Fibroblast of lung (primary cell): ENCODE measurements around the gene ZBTB7C. TPM values are rescaled to one million over a fixed set of nuclear protein-coding genes. Genes with fewer than 3 reads are reported as not detected.

ENCODE experiments used
- DNase-seq, 2 donors: peaks; one replicate each; pipeline versions ENCODE4 v3.0.0 to v3.0.0-alpha.2; 2010; ENCODE audit warnings: low read depth in 2 of 2
- H2AFZ ChIP-seq: 2 replicates; pipeline ENCODE4 v1.5.1; 2012; ENCODE audit warnings: low read length, control low read depth, inconsistent platforms
- H3K27ac ChIP-seq: 2 replicates; pipeline ENCODE4 v1.5.1; 2011; ENCODE audit warnings: low read length, control low read depth; ENCODE audit not compliant: insufficient read depth
- H3K27me3 ChIP-seq: 2 replicates; pipeline ENCODE4 v1.5.1; 2011; ENCODE audit warnings: mild to moderate bottlenecking, low read length; ENCODE audit not compliant: control insufficient read depth, insufficient read depth
- H3K36me3 ChIP-seq: 2 replicates; pipeline ENCODE4 v1.5.1; 2011; ENCODE audit warnings: low read length; ENCODE audit not compliant: control insufficient read depth, insufficient read depth
- H3K4me1 ChIP-seq: 2 replicates; pipeline ENCODE4 v1.5.1; 2011; ENCODE audit warnings: low read length; ENCODE audit not compliant: control insufficient read depth, insufficient read depth; ENCODE audit errors: extremely low read depth
- H3K4me2 ChIP-seq: 2 replicates; pipeline ENCODE4 v1.5.1; 2011; ENCODE audit warnings: low read length, control low read depth; ENCODE audit not compliant: insufficient read depth; ENCODE audit errors: extremely low read depth
- H3K4me3 ChIP-seq, 4 experiments: fragments of 200-600 bp in 1 of 4; sonication (generic) in 1 of 4; replicated peaks in 1 of 4; 2 replicates each; pipeline ENCODE4 v1.5.1; 2011 to 2016; ENCODE audit warnings: low read length in 4 of 4, low read depth in 3 of 4, mild to moderate bottlenecking in 3 of 4, control low read depth in 2 of 4, inconsistent platforms in 1 of 4, mixed read lengths in 1 of 4; ENCODE audit not compliant: insufficient read depth in 1 of 4; ENCODE audit errors: control extremely low read depth in 1 of 4
- H3K79me2 ChIP-seq: 2 replicates; pipeline ENCODE4 v1.5.1; 2012; ENCODE audit warnings: mild to moderate bottlenecking, low read length, inconsistent platforms; ENCODE audit not compliant: control insufficient read depth, insufficient read depth
- H3K9ac ChIP-seq: 2 replicates; pipeline ENCODE4 v1.5.1; 2011; ENCODE audit warnings: mild to moderate bottlenecking, low read length, control low read depth; ENCODE audit not compliant: insufficient read depth
- H3K9me3 ChIP-seq: 2 replicates; pipeline ENCODE4 v1.5.1; 2012; ENCODE audit warnings: low read depth, low read length; ENCODE audit not compliant: control insufficient read depth, insufficient read depth
- H4K20me1 ChIP-seq: 2 replicates; pipeline ENCODE4 v1.5.1; 2011; ENCODE audit warnings: low read length; ENCODE audit not compliant: control insufficient read depth, insufficient read depth; ENCODE audit errors: extremely low read depth
- EZH2 ChIP-seq: IDR thresholded peaks from 2 replicates; pipeline ENCODE4 v1.5.1; 2012; ENCODE audit warnings: low read length, control low read depth, mild to moderate bottlenecking; ENCODE audit errors: missing control alignments
- polyA plus RNA-seq, 2 donors: library from polyadenylated mRNA; depleted of rRNA in 1 of 2; stranded (reverse) in 1 of 2; unstranded in 1 of 2; fragments of >200 nt; gene quantifications; 2 replicates each; pipeline ENCODE4 v1.2.1, GENCODE V29; 2011 to 2012; ENCODE audit warnings: missing spikeins in 1 of 2
- total RNA-seq: library from RNA; depleted of rRNA; stranded (reverse); fragments of >200 nt; gene quantifications from 2 replicates; pipeline ENCODE4 v1.2.1, GENCODE V29; 2014
- TF ChIP-seq, protein P1 (sequence below), 2 donors: IDR thresholded peaks in 1 of 2; conservative IDR thresholded peaks in 1 of 2; 1 replicate in 1 of 2; 2 replicates in 1 of 2; pipeline ENCODE4 v1.5.1; 2011 to 2012; ENCODE audit warnings: low read length in 2 of 2, control low read depth in 1 of 2, inconsistent platforms in 1 of 2, low read depth in 1 of 2, mild to moderate bottlenecking in 1 of 2

The ZBTB7C gene
- total and polyA plus RNA-seq, 2 donors (not counting 1 experiment from before 2014, with no cell fraction given), result 0.19 to 0.33 TPM

DNA sequence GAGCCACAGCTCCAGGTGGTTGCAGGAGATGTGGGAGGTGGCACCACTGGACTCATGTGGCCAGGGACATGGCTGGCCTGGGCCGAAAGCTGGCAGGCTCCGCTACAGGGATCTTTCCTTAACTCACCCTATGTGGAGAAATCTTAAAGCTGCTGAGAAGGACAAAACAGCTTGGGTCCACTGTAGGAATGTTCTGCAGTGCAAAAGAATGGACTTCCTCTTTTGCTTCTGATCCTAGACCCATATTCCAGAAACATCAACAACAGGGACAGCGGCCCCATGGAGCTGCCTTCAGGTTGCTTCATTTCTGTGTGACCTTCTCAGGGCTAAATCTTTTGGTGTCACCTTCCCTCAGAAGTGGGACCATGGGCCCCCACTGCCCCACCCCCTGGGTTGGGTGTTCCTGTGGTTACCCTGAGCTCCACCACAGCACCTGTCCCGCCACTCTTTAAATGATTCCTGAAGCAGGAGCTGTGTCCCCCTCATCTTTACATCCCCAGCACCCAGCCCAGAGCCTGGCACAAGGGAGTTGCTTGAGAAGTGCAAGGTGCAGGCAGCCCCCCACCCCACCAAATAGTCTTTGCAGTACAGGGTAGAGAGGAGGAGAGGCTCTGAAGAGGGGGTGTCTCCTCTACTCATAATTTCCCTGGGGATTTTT, 205.8 kb downstream of the ZBTB7C start:
- H3K27ac ChIP-seq, result no peak overlapping the region

DNA sequence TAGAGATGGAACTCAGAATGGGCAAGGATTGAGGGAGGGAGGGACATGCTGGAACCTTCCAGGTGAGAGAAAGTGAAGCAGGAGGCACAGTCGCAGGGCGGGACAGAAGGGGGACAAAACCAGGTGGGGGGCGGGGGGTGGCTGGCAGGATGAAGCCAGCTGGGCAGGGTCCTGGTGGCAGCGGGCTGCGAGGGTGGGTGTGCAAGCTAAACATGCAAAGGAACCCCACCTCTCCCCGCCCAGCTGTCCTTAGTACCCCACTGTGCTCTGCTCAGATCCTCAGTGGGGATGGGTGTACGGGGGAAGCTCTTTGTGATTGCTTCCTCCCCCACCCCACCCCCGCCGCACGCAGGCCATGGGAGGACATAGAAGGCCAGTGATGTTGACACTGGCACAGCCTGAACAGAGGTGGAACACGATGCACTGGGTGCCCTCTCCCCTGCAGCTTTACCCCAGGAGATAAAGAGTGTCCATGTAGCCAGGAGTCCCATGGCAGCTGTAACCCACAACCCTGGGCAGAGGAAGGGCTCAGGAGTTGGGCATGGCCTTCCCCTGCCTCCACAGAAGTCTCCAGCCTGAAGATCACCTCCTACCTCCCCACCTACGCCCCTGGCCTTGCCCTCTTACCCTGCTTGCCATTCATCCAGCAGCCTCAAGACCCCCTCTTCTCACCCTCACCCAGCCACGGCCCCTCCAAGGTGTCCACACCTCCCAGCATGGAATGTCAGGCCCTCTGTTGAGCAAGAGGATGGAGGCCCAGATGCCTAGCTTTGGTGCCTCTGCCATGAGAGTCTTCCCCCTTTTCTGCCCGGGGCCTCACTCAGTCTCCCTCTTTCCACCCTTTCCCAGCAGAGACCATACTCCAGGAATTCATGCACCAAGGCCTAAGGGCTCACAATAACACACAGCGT, 206.6 kb downstream of the ZBTB7C start:
- Histone ChIP-seq H3K4me3 (no peak overlapping the region), H3K4me2 (no peak overlapping the region), H2AFZ (no peak overlapping the region)

More for the DNA sequence above, 205.8 kb downstream of the ZBTB7C start:
- no peak for DNase-seq
- no peaks in the 10 kb centered on the region for H3K36me3 ChIP-seq
- no peaks in the 10 kb centered on the region for H3K4me1 ChIP-seq
- H2AFZ ChIP-seq, result no peak overlapping the region
- no peaks in the 10 kb centered on the region for H3K9me3 ChIP-seq
- H4K20me1 ChIP-seq, result no peaks in the 10 kb centered on the region
- no peaks in the 10 kb centered on the region for H3K27me3 ChIP-seq
- H3K4me2 ChIP-seq, result no peak overlapping the region
- no peaks in the 10 kb centered on the region for H3K79me2 ChIP-seq
- no peak overlapping the region for H3K4me3 ChIP-seq
- TF ChIP-seq, protein P1, sequence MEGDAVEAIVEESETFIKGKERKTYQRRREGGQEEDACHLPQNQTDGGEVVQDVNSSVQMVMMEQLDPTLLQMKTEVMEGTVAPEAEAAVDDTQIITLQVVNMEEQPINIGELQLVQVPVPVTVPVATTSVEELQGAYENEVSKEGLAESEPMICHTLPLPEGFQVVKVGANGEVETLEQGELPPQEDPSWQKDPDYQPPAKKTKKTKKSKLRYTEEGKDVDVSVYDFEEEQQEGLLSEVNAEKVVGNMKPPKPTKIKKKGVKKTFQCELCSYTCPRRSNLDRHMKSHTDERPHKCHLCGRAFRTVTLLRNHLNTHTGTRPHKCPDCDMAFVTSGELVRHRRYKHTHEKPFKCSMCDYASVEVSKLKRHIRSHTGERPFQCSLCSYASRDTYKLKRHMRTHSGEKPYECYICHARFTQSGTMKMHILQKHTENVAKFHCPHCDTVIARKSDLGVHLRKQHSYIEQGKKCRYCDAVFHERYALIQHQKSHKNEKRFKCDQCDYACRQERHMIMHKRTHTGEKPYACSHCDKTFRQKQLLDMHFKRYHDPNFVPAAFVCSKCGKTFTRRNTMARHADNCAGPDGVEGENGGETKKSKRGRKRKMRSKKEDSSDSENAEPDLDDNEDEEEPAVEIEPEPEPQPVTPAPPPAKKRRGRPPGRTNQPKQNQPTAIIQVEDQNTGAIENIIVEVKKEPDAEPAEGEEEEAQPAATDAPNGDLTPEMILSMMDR (conservative IDR thresholded peaks at IDR 0.05 in 1 of 2, IDR thresholded peaks at IDR 0.05 in 1 of 2; ENCODE audit: low read depth in 1 of 2, low read length in 2 of 2), result no peak
- no peak for TF ChIP-seq EZH2
- H3K9ac ChIP-seq, result no peak overlapping the region

DNA sequence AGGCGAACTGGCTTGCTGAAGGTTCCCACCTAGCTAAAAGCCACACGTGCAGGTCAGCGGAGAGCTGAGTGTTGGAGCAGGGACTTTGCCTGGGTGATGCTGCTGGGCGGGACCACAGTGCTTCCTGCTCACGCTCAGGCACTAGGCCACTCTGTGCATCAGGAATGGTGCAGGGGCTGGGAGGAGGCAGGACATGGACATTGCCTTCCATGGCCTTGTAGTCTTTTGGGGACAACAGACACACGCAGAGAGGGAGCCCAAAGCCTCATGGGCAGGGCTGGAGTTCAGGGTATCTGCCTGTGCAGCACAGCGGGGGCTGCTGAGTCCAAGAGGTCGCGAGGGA, 207.2 kb downstream of the ZBTB7C start:
- no peak overlapping the region for H3K4me2 ChIP-seq
- no peaks in the 10 kb centered on the region for H3K79me2 ChIP-seq
- no peak overlapping the region for H3K9ac ChIP-seq
- H2AFZ ChIP-seq, result no peak overlapping the region
- H3K9me3 ChIP-seq, result no peaks in the 10 kb centered on the region
- no peak overlapping the region for H3K27ac ChIP-seq
- H3K27me3 ChIP-seq, result no peaks in the 10 kb centered on the region
- DNase-seq, result no peak
- H3K4me3 ChIP-seq, result no peak overlapping the region
- H4K20me1 ChIP-seq, result no peaks in the 10 kb centered on the region
- no peak for TF ChIP-seq EZH2
- TF ChIP-seq, protein P1 (conservative IDR thresholded peaks at IDR 0.05 in 1 of 2, IDR thresholded peaks at IDR 0.05 in 1 of 2; ENCODE audit: low read depth in 1 of 2, low read length in 2 of 2), result no peak
- H3K4me1 ChIP-seq, result no peaks in the 10 kb centered on the region
- no peaks in the 10 kb centered on the region for H3K36me3 ChIP-seq

More for the DNA sequence above, 206.6 kb downstream of the ZBTB7C start:
- TF ChIP-seq, protein P1 (conservative IDR thresholded peaks at IDR 0.05 in 1 of 2, IDR thresholded peaks at IDR 0.05 in 1 of 2; ENCODE audit: low read depth in 1 of 2, low read length in 2 of 2), result no peak
- no peak for TF ChIP-seq EZH2
- no peaks in the 10 kb centered on the region for H3K9me3 ChIP-seq
- no peak overlapping the region for H3K27ac ChIP-seq
- H3K36me3 ChIP-seq, result no peaks in the 10 kb centered on the region
- H3K27me3 ChIP-seq, result no peaks in the 10 kb centered on the region
- H3K79me2 ChIP-seq, result no peaks in the 10 kb centered on the region
- no peaks in the 10 kb centered on the region for H4K20me1 ChIP-seq
- H3K9ac ChIP-seq, result no peak overlapping the region
- no peak for DNase-seq
- no peaks in the 10 kb centered on the region for H3K4me1 ChIP-seq
